CD4-positive, alpha-beta T cell treated with Interleukin-6 at 100 ng/mL for 8 hours (primary cell): ENCODE measurements around the gene ZNF446.
"Not testable (repeated sequence)": the region's sequence is repeated elsewhere in the genome, so short reads cannot be mapped to it uniquely, and the experiment has no call there.

ENCODE experiments used
- DNase-seq: peaks from one replicate; pipeline ENCODE4 v3.0.0-alpha.2; 2020; ENCODE audit warnings: mixed read lengths, low spot score

Gene ZNF446

GRCh38 chr19:58470837-58471543 is 5.2 kb upstream of the ZNF446 start:
- not testable (repeated sequence) for DNase-seq

DNA sequence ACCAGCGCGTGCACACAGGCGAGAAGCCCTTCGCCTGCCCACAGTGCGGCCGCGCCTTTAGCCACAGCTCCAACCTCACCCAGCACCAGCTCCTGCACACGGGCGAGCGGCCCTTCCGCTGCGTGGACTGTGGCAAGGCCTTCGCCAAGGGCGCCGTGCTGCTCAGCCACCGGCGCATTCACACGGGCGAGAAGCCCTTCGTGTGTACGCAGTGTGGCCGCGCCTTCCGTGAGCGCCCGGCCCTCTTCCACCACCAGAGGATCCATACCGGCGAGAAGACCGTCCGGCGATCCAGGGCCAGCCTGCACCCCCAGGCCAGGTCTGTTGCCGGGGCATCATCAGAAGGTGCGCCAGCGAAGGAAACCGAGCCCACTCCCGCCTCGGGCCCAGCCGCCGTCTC is 4.4 kb upstream of the ZNF446 start:
- DNase-seq: no peak

DNA sequence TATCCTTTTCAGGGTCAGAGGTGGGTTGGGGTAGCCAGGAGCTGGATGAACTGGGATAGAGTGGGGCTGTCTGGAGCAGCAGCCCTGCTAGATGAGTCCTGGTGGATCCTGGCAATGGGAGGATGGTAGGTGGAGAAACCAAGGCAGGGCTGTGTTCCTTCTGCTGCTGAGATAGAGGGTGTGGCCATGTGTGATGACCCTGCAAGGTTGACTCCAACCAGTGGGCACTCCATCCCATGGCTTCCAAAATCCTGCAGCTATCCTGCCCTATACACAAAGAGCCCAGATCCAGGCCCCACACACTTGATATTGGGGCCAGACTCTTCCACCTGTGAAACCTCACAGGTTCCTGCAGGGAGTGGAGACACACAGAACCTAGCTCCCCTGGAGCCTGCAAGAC is 2.4 kb upstream of the ZNF446 start:
- no peak for DNase-seq

- no peak for DNase-seq
These were observed 1.7 kb upstream of the ZNF446 start for GRCh38 chr19:58474291-58474996.

GRCh38 chr19:58474997-58475713 is 997 bp upstream of the ZNF446 start:
- no peak for DNase-seq

- no peak for DNase-seq
These were observed 405 bp downstream of the ZNF446 start for GRCh38 chr19:58476498-58477015.

DNA sequence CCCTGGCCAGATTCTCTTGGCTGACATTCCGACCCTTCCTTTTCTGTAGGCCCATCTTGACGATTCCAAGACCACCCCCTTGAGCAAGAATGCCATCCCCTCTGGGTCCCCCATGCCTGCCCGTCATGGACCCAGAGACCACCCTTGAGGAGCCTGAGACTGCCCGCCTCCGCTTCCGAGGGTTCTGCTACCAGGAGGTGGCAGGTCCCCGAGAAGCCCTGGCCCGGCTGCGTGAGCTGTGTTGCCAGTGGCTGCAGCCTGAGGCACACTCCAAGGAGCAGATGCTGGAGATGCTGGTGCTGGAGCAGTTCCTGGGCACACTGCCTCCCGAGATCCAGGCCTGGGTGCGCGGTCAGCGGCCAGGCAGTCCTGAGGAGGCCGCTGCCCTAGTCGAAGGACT is 978 bp downstream of the ZNF446 start:
- no peak for DNase-seq

GRCh38 chr19:58477871-58478270 is 1.7 kb downstream of the ZNF446 start:
- DNase-seq: no peak

GRCh38 chr19:58479303-58479702 is 3.2 kb downstream of the ZNF446 start:
- no peak for DNase-seq

GRCh38 chr19:58479736-58480480 is 3.8 kb downstream of the ZNF446 start:
- no peak for DNase-seq

- DNase-seq: no peak
These were observed 4.3 kb downstream of the ZNF446 start for GRCh38 chr19:58480481-58480830.

DNA sequence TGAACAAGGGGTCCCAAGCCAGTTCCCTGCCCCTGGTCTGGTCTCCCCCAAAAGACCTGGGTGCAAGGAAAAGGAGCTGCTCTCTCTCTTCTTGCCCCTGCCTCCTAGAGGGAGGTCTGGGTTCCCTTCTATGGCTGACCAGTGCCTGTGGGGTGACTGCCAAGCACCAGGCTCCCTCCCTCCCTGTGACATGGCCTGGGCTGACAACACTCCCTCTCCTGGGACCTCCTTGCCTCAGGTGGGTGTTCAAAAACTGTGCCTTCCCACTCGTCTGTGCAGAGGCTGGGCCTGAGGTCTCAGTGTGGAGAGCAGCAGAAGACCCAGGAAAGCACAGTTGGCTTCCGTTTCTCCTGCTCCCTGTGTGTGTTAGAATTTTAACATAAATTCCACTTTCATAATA is 4.7 kb downstream of the ZNF446 start:
- DNase-seq: no peak

- DNase-seq: no peak
These were observed 6.2 kb downstream of the ZNF446 start for GRCh38 chr19:58482372-58482771.

DNA sequence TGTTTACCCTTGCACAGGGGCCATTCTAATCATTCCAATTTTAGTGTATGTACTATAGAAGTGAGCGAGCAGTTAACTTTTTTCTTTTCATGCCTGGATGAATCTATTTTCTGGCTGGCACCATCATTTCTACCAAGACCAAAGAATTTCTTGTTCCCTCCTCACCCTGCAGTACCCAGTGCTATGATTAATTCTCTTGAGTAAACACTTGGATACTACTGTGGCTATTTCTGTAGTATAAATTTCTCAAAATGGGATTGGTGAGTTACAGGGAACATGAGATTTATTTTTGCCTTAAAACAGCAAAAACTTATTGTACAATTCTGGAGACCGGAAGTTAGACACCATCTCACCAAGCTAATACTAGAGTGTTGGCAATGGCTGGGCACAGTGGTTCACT is 7.6 kb downstream of the ZNF446 start:
- DNase-seq: no peak

- not testable (repeated sequence) for DNase-seq
These were observed 8.2 kb downstream of the ZNF446 start for GRCh38 chr19:58484349-58484748.

DNA sequence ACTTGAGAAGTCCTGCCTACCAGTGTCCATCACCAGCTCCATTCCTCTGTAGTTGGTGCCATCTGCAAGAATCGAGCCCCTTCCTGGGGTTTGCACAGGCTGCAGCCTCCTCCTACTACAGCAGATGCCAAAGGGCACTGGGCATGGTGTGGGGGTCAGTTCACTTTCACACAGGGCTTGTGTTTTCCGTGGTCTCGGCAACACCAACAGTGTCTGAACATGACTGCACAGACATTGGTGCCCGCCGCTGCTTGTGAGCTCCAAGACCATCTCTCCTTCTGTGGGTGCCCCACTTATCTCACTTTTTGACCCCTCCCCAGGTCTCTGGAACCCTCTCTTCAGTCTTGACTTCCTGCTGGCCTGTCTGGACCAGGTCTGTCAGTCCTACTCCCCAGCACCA is 15.2 kb downstream of the ZNF446 start:
- no peak for DNase-seq

- no peak for DNase-seq
These were observed 16.1 kb downstream of the ZNF446 start for GRCh38 chr19:58492265-58492664.

GRCh38 chr19:58497634-58498170 is 21.6 kb downstream of the ZNF446 start:
- DNase-seq: no peak

DNA sequence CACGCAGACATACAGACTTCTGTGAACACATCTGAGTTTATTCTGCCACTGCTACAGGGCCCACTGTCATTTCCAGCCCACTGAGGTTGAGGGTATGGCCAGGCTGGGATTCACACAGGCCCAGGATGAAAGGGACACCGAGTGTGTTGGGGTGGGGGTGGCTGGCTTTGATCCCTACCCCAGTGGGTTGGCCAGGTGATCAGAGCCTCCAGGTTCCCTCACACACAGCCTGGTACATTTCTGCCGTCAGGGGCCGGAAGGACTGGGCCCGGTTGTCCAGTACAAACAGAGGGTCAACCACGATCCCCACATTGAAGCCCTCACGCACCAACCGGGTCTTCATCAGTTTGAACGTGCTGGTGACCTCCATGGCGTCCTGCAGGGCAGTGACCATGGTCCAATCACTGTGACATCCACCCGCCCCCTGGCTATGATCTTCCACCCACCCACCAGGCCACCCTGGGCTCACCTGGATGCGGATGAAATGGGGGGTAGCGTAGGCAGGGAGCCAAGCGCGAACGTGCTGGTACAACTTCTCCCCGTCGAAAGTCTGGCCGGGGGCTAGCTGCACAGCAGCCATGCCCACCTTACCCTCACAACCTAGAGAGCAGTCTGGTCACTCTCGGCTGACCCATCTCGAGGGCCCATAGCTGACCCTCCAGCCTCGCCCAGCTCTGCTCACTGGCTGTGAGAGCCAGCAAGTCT is 22.3 kb downstream of the ZNF446 start:
- no peak for DNase-seq

DNA sequence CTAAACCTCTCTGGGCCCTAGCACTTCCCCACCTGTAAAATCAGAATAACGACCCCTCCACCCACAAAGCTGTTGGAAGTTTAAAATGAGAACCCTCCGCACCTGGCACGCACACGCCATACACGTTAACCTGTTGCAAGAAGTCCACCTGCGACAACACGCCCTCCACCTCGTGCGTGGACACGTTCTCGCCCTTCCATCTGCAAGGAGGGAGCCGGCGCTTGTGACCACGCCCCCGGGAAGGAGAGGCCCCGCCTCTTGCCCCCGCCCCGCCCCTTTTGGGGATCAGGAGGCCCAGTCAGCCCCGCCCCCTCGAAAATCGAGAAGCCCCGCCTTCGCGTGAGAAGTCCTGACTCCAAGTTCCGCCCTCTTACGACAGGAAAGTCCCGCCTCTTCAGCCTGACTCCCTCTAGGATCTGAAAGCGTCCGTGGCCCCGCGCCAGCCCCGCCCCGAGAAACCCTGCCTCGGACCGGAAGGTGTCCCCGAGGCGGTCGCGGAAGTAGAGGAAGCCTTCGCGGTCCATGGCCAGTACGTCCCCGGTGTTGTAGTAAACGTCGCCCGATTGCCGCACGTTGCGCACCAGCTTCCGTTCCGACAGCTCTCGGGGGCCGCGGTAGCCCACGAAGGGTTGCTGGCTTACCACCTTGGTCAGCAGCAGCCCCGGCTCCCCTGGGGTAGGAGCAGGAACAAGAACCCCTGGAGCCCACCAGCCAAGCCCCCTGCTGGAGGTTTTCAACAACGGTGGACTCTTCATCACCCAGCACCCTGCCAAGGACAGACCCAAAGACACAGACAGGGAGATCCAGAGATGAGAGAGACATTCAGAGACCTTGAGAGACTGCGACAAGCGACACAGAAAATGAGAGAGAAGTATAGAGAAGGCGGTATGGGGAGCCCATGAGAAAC is 23.1 kb downstream of the ZNF446 start:
- DNase-seq: peak; percentile 96
